Astrocyte of the cerebellum (primary cell): ENCODE results near the gene TREML2.

Experiments
- DNase-seq: peaks from one replicate; pipeline ENCODE4 v3.0.0-alpha.2; 2011; ENCODE audit warnings: low read depth
- H3K4me3 ChIP-seq: 2 replicates; pipeline ENCODE4 v1.5.1; 2011; ENCODE audit warnings: mild to moderate bottlenecking, low read depth, low read length, moderate library complexity
- in situ Hi-C: cut with HindIII; loops from 2 replicates; pipeline ENCODE4 v1.10.0; 2017; ENCODE audit warnings: low sequenced_read_pairs
- TF ChIP-seq, protein P1 (sequence below): IDR thresholded peaks from 2 replicates; pipeline ENCODE4 v1.5.1; 2012; ENCODE audit warnings: low read length, low read depth, moderate library complexity, mild to moderate bottlenecking; ENCODE audit errors: missing control alignments

TREML2 gene

DNA sequence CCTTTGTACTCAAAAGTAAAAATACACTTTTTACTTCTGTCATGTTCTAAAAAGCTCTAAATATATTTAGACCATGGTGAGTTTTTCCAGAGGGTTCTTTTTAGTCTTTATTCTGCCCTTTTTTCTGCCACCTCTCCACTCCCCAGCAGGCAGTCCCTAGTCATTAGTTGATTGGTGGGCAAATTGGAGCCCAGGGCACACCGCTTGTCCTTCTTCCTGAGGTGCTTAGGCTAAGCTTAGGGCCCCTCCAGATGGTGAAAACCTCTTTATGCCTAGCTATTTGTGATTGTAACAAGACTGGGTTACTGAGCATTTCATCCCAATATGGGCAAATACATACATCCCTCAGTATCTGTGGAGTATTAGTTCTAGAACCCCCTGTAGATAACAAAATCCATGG is 53.0 kb downstream of the TREML2 start:
- TF ChIP-seq, protein P1, sequence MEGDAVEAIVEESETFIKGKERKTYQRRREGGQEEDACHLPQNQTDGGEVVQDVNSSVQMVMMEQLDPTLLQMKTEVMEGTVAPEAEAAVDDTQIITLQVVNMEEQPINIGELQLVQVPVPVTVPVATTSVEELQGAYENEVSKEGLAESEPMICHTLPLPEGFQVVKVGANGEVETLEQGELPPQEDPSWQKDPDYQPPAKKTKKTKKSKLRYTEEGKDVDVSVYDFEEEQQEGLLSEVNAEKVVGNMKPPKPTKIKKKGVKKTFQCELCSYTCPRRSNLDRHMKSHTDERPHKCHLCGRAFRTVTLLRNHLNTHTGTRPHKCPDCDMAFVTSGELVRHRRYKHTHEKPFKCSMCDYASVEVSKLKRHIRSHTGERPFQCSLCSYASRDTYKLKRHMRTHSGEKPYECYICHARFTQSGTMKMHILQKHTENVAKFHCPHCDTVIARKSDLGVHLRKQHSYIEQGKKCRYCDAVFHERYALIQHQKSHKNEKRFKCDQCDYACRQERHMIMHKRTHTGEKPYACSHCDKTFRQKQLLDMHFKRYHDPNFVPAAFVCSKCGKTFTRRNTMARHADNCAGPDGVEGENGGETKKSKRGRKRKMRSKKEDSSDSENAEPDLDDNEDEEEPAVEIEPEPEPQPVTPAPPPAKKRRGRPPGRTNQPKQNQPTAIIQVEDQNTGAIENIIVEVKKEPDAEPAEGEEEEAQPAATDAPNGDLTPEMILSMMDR = no peak
- no peak for DNase-seq
- in situ Hi-C loops = no loop called here
- H3K4me3 ChIP-seq = no peak overlapping the region
